GM21390 (cell line): ENCODE measurements around the gene TMEM174.
A peak's percentile ranks its signal among the peaks of the same experiment; 100 is the strongest.
"Not testable (repeated sequence)": the region's sequence is repeated elsewhere in the genome, so short reads cannot be mapped to it uniquely, and the experiment has no call there.

ENCODE experiments used
- ATAC-seq: cut with Tn5 transposase; IDR thresholded peaks from one replicate; pipeline ENCODE4 v1.9.1; 2021; ENCODE audit not compliant: unreplicated experiment

Gene TMEM174

GRCh38 chr5:73192370-73192769, 19.4 kb downstream of the TMEM174 start:
- ATAC-seq = no peak

GRCh38 chr5:73193592-73193991, 20.6 kb downstream of the TMEM174 start:
- ATAC-seq = no peak

- no peak for ATAC-seq
Observed at GRCh38 chr5:73196201-73196600, 23.2 kb downstream of the TMEM174 start.

- ATAC-seq = no peak
Observed at GRCh38 chr5:73197637-73198257, 24.8 kb downstream of the TMEM174 start.

- ATAC-seq = no peak
Observed at GRCh38 chr5:73198833-73199592, 26.0 kb downstream of the TMEM174 start.

- no peak for ATAC-seq
Observed at GRCh38 chr5:73199671-73200070, 26.7 kb downstream of the TMEM174 start.

- peak; percentile 77 for ATAC-seq
Observed at GRCh38 chr5:73201547-73202513, 28.8 kb downstream of the TMEM174 start.

GRCh38 chr5:73204332-73204731, 31.3 kb downstream of the TMEM174 start:
- no peak for ATAC-seq

- no peak for ATAC-seq
Observed at GRCh38 chr5:73204733-73205132, 31.7 kb downstream of the TMEM174 start.

- ATAC-seq = no peak
Observed at GRCh38 chr5:73205305-73205704, 32.3 kb downstream of the TMEM174 start.

GRCh38 chr5:73207239-73207638, 34.2 kb downstream of the TMEM174 start:
- not testable (repeated sequence) for ATAC-seq

GRCh38 chr5:73209075-73209474, 36.1 kb downstream of the TMEM174 start:
- not testable (repeated sequence) for ATAC-seq

GRCh38 chr5:73212693-73213092, 39.7 kb downstream of the TMEM174 start:
- not testable (repeated sequence) for ATAC-seq

- ATAC-seq = no peak
Observed at GRCh38 chr5:73213566-73213998, 40.6 kb downstream of the TMEM174 start.

- ATAC-seq = no peak
Observed at GRCh38 chr5:73214306-73214705, 41.3 kb downstream of the TMEM174 start.

GRCh38 chr5:73214996-73215395, 42.0 kb downstream of the TMEM174 start:
- no peak for ATAC-seq

GRCh38 chr5:73215531-73215890, 42.5 kb downstream of the TMEM174 start:
- ATAC-seq = no peak

- peak; percentile 76 for ATAC-seq
Observed at GRCh38 chr5:73215891-73216610, 43.1 kb downstream of the TMEM174 start.

GRCh38 chr5:73218552-73219171, 45.7 kb downstream of the TMEM174 start:
- ATAC-seq = no peak

- ATAC-seq = not testable (repeated sequence)
Observed at GRCh38 chr5:73219336-73219735, 46.3 kb downstream of the TMEM174 start.
